Hypothalamus (tissue), 51 donors: ENCODE results near the gene FUT7.
"Not testable (repeated sequence)": the region's sequence is repeated elsewhere in the genome, so short reads cannot be mapped to it uniquely, and the experiment has no call there.

Experiments used
- DNase-seq, 51 donors: peaks; one replicate each; lab custom pipeline; 2025; lab: John Stamatoyannopoulos, UW

Gene FUT7

DNA sequence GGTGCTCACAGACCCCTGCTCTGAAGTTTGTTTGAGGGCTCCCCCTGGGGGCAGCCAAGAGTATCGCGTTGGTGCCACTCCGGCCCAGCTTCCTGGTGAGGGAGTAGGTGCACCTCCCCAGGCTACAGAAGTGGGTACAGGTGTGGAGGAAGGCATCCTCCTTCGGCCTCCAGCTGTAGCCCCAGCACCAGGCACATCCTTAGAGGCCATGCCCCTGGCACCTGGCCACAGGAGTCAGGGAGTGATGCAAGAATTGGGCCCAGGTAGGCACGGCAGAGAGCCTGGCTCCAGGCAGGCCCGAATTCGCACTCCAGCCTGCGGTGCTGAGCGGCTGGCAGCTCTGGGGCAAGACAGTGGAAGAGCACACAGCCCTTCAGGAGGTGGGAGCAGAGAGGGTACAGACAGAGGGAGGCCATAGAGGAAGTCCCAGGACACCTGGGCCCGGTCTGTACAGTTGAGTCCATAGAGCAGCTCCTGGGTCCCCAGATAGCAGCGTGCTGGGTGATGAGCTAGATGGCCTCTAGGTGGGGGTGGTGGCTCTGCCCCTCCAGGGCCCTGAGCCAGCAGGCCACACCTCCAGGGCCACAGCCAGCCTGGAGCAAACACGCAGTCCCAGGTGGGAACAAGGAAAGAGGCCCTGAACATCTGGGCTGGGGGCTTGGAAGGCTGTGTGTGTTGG, 36.1 kb upstream of the FUT7 start:
- peak in 44 of 51 donors; percentile 11 to 83 (median 60) for DNase-seq

GRCh38 chr9:137066096-137066861, 34.4 kb upstream of the FUT7 start:
- no peak for DNase-seq

- no peak for DNase-seq
Observed at GRCh38 chr9:137065336-137065967, 33.6 kb upstream of the FUT7 start.

- no peak for DNase-seq
Observed at GRCh38 chr9:137064880-137065164, 32.9 kb upstream of the FUT7 start.

DNA sequence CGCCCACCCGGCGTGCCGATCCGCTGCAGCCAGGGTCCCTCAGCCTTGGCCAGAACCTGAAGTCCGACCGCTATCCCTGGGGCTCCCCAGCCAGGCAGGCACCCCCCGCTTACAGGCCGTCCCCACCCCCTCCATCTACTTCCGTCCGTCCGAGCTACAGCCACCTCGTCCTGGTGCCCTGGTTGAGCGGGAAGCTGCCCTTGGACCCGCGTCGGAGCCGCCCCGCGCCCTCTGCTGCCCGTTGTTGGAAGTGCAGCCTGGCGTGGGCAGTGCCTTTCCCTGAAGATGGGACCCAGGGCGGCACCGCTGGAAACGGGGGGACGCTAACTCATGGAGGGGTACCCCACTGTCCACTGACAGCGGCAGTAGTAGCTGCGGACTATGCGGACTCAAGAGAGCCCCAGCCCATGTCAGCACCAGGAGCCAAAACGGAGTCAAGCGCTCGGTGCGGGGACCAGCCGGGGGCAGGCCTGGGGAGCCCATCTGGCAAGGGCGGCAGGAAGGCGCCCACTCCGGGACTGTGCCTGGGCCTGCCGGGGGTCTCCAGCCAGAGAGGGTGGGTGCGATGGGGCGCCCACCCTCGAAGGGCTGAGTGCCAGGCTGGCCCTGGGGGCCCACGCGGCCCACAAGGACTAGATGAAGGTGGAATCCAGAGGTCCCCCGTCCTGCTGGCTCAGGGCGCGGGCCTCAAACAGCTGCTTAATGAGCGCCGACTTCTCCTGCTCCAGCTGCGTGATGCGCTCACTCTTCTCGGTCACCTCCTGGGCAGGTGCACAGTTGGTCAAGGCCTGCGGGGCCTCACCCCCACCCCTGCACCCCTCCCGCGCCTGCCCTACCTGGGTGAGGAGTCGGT, 32.4 kb upstream of the FUT7 start:
- peak in 43 of 51 donors; percentile 14 to 81 (median 49) for DNase-seq

DNA sequence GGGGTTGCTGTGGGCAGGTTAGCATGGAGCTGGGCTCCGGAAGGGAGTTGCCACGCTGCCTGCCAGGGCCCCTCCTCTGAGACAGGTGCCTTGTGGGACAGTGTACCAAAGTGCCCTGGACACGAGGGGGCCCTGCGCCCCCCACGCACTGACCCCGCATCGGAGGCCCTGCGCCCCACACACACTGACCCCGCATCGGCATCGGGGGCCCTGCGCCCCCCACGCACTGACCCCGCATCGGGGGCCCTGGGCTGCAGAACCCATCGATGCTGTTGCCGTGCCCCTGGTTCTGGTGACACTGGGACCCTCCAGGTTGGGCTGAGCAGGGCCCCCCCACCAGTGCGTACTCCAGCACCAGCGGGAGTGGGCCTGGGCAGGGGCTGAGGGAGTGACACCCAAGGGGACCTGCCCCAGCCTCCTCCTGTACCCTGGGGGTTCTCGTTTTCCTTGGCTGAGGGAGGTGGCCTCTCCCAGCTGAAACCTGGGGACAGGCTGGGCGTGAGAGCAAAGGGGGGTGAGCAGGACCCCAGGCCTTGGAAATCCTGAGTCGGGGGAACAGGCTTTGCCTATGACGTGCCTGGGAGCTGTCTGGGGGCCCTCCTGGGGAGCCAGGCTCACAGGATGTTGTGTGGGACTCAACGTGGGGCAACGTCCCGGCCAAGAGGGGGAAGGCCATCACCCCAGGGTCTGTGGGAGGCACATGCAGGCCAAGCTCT, 31.6 kb upstream of the FUT7 start:
- no peak for DNase-seq

GRCh38 chr9:137062798-137063197, 30.9 kb upstream of the FUT7 start:
- not testable (repeated sequence) for DNase-seq

GRCh38 chr9:137062384-137062783, 30.5 kb upstream of the FUT7 start:
- no peak for DNase-seq

DNA sequence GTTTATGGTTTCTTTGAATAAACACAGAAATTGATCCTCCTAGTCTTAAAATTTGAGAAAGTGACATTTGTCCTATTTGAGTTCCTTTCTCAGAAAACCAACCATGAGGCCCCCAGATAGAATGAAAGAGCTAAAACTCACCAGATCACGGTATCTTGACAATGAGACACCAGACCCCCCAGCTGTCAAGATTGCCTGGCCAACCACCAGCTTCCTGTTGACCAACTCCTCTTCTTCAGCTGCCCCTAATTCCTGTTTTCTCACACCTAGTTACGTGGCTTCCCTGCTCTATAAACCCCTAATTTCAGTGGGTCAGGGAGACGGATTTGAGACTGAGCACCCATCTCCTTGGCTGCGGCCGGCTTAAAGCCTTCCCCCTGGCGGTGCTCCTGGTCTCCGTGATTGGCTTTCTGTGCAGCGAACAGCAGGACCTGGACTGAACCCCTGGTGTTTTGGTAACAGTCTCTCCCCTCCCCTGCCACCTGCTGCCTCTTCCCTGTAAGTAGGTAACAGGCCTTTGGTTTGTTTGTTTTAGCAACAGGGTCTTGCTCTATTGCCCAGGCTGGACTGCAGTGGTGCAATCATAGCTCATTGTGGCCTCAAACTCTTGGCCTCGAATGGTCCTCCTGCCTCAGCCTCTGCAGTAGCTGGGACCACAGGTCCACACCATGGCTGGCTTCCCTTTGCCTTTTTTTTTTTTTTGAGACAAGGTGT, 26.8 kb upstream of the FUT7 start:
- no peak for DNase-seq

DNA sequence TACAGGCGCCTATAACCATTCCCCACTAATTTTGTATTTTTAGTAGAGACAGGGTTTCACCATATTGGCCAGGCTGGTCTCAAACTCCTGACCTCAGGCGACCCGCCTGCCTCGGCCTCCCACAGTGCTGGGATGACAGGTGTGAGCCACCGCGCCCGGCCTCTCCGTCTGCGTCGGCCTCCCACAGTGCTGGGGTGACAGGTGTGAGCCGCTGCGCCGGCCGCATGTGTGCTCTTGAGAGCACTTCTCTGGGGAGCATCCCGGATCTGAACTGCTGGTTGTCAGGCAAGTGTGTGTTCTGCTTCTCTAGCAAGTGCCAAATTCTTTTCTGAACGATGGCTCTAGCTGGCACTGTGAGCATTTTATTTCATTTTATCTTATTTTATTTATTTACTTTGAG, 25.7 kb upstream of the FUT7 start:
- no peak for DNase-seq

DNA sequence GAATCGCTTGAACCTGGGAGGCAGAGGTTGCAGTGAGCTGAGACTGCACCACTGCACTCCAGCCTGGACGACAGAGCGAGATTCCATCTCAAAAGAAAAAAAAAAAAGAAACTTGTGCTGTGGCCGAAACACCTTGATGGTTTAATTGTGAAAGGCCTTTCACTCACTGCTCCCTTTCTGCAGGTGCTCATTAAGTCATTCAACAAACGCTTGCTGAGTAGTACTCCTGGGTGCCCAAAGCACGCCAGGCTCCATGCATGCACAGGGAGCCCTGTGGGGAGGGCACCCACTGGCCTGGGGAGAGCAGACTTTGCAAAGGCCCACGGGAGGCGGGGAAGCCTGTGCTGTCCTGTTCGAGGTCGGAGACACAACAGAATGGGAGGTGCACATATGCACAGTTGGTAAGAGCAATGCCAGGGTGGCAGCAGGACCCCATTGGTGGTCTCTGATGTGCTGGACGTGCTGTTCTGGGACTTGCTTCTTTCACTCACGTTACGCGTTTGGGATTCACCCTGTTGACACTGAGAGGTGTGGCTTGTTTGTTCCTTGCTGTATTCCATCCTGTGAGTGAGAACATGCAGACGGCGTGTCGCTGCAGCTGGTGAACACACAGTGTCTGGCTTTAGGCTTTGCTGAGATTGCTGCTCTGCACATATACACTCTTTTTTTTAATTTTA, 25.0 kb upstream of the FUT7 start:
- no peak for DNase-seq

- DNase-seq = peak in 50 of 51 donors; percentile 45 to 98 (median 92)
Observed at GRCh38 chr9:137055385-137056364, 23.8 kb upstream of the FUT7 start.

- peak in 26 of 51 donors; percentile 41 to 97 (median 70) for DNase-seq
Observed at GRCh38 chr9:137054932-137055384, 23.1 kb upstream of the FUT7 start.

- DNase-seq = peak in 2 of 51 donors; percentile 28 to 31
Observed at GRCh38 chr9:137053944-137054931, 22.4 kb upstream of the FUT7 start, which contains the start of gene ENTPD2. ENTPD2 (minus strand) TSS chr9:137054061; CDS start chr9:137053997, 64 bp downstream.

DNA sequence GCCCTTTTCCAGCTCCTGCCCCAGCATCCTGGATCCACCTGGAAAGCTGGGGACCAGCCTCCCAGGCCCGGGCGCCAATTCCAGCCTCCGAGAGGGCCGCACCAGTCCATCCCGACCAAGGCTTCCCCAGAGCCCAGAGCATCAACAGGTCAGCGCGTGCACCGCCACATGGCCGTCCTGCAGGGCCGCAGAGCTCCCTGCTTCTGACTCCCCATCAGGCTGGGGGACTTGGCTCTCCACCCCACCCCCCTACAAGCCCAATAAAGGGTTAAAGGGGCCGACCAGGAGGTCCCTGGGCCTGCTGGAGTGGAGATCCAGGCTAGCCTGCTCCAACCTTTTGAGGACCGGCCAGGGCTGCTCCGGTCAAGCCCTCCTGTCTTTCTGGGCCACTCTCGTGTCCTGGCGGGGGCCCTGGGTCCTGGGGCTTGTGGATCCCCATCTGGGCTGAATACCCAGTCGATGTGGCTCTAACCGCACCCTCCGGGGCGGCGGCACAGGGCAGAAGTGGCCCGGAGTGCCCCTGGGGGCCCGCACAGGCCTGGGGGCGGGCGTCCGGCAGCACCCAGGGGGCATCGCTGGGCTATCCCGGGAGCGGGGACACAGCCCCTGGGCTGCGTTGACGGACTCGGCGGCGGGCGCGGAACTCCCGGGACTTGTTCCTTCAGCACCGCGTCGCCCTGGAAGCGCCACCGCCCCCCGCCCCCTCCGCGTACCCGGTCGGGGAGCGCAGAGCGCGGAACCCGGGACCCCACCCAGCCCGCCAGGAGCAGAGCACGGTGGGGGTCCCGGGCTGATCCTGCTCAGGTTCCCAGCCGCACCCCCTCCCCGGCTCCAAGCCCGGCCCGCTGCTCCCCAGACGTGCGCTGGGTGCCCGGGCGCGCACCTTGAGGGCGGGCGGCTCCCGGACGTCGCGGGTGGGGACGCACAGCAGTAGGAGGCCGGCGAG, 21.4 kb upstream of the FUT7 start:
- no peak for DNase-seq
